Esophagus mucosa (tissue), 1 donor: Measurements from ENCODE around the gene SLC35F5. TPM values are rescaled to one million over a fixed set of nuclear protein-coding genes. Genes with fewer than 3 reads are reported as not detected.
"Not testable (repeated sequence)": the region's sequence is repeated elsewhere in the genome, so short reads cannot be mapped to it uniquely, and the experiment has no call there.

Source experiments
- ATAC-seq: fragments of 200-7000 bp; cut with Tn5 transposase; one replicate; pipeline ENCODE4 v1.9.1; 2020
- total RNA-seq: library from RNA; stranded (reverse); gene quantifications from one replicate; pipeline ENCODE4 v1.2.4, GENCODE V29; 2023
- donor health status: DM: yes; HTN: yes; CAD: no.

The SLC35F5 gene
- total RNA-seq, 1 donor from 2014 or later, result 48.0 TPM

DNA sequence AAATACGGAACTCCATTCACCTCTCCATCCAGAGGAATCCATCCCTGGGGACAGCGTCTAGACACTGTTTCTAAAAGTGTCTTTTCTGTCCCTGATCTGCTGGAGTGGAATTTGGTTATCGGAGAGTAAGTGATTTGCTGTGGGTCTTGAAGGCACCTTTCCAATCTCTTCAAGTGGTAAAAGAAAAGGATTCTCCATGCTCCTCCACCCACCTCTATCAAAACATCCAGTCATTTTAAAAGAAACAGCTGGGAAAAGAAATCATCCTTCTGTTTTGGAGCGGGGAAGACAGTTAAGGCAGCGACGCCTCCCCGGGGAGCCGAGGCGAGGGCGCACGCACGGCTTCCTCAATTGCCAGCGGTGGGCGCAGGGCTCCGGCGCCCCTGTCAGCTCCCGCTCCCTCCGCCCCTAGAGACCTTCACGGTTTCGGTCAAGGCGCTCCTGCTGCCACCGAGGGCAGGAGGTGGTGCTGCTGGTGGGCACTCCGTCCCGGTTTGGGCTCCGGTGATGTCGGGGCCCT, 547 bp downstream of the SLC35F5 start:
- ATAC-seq, result peak; percentile 47

GRCh38 chr2:113755035-113755834, 1.2 kb downstream of the SLC35F5 start:
- no peak for ATAC-seq

- ATAC-seq, result no peak
Observed at GRCh38 chr2:113754160-113754559, 2.3 kb downstream of the SLC35F5 start.

DNA sequence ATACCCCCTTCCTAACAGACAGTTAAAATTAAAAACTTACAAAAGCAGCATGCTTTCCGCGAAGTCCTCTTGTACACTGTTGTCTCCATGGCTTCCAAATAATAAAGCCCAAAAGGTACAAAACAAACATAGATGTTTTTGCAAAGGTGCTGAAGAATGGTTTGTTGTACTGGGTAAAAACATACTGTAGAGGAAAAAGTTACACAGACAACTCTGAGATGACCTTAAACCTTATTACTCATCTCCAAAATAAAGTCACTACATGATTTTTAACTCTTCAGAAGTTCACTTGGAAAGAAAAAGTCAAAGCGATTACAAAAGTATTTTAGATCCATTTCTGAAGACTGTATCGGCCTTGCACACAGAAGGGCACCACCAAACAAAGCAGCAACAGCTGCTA, 6.1 kb downstream of the SLC35F5 start:
- no peak for ATAC-seq

DNA sequence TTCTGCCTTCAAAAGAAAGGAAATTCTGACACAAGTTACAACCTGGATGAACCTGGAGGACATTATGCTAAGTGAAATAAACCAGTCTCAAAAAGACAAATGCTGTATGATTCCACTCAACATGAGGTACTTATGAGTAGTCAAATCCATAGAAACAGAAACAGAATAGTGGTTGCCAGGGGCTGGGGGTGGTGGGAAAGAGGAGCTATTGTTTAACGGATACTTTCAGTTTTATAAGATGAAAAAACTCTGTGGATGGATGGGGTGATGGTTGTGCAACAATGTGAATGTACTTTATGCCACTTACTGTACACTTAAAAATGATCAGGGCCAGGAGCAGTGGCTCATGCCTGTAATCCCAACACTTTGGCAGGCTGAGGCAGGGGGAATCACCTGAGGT, 15.4 kb downstream of the SLC35F5 start:
- ATAC-seq, result no peak

DNA sequence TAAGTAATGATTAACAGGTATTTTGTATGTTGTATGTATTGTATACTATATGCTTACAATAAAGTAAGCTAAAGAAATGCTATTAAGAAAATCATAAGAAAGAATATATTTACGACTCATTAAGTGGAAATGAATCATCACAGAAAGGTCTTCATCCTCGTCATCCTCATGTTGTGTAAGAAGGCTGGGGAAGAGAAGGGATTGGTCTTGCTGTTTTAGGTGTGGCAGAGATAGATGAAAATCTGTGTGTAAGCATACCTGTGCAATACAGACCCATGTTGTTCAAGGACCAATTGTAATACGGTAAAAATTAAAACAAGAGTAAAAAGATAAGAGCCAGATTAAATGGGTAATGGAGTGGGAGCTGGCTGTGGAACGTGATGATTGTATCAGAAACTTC, 16.6 kb downstream of the SLC35F5 start:
- no peak for ATAC-seq

GRCh38 chr2:113734185-113734584, 22.3 kb downstream of the SLC35F5 start:
- ATAC-seq, result no peak

DNA sequence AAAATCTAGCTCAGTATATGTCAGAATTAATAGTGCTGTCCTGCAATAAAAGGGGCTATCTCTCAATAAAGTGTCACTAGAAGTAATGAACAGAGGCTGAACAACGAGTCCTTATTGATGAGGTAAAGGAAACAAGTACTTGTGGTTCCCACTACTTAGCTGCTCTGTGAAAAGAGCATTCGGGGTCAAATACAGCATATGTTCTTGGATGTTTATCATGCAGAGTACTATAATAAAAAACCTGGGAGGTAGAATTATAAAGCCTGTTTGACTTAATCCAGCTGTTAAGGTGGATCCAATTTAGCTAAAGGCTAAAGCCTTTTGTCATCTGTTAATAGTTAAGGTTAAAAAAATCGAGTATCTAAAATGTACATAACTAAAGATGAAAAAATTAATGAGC, 32.4 kb downstream of the SLC35F5 start:
- ATAC-seq, result no peak

DNA sequence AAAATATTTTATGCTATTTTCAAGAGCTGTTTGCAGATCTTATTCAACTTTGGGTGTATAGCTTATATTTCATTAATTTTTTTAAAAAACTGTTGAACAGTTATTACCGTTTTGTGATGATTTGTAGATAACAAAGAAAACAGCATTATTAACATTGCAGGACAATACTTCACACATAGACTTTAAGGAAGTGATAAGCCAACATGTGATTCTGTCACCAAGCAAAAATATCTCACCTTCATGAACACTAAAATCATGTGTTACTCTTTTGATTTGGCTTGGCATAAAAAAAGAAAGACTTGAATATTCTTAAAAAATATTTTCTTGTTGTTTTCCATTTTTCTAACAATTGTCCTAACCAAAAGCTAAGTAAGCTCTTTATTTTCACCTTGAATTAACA, 33.0 kb downstream of the SLC35F5 start:
- no peak for ATAC-seq

DNA sequence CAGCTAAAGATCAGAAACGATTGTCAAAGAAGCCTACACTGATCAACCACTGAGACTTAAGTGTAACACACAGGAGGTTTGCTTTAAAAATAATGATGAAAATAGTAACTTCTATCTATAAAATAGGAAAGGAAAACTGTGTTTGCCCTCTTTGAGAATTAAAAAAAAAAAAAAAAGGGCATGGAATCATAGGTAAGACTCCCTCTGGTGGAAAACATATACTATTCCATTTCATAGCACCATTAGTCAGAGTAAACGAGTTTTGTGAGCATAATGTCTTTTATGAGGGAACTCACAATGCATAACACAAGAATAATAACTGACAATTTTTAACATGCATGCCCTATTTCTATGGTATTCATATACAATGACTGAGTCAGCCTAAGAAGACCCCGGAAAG, 36.3 kb downstream of the SLC35F5 start:
- peak; percentile 28 for ATAC-seq

DNA sequence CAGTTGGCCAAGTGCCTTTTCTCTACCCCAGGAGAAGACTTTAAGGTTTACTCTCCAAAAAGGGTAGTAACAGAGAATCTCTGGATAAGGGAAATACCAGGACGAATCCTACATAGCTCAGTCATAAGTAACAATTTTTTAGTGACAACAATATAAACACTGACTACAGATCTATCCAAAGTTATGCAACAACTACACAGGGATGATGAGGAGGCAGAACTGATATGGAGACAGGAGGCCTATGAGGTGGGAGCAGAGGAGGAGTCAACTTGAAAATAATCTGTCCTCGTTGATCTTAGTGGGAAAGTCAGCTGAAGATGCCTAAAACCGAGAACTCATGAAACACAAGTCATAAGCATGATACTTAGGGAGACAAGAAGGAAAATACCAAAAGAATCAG, 40.2 kb downstream of the SLC35F5 start:
- ATAC-seq, result no peak

DNA sequence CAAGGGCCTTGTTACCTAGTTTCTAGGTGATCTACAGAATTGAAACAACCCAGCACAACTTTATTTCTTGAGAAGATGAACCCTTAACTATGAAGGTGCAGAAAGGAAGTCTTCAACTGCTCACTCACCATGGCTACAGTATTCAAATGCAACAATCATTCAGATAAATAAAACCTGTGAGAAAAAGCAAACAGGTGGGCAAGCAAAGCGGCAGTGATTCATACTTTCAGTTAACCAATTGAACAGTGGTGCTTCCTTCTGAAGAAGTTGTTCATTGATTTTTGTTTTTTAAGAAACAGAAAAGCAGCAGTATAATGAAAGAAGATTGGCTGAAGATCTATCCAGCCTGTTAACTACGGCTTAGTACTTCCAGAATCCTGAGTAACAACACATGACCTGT, 43.5 kb downstream of the SLC35F5 start:
- no peak for ATAC-seq

DNA sequence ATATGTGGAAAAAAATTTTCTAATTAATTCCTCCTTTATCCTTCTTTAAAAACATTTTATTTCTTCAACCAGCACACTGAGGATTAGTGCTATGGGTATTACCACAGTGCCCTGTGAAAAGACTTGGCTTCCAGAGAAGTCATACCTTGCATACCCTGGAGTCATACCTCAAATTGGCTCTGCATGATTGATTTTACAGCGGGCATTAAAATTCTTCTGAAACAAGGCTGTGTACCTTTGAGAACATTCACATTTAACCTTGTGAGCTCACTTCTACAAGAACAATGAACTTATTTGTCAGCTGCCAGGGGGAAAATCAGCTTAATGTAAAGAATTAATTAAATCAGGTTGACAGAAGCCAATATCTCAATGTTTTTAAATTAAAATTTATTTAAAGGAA, 44.6 kb downstream of the SLC35F5 start:
- ATAC-seq, result no peak

GRCh38 chr2:113709022-113709421, 47.4 kb downstream of the SLC35F5 start:
- no peak for ATAC-seq

GRCh38 chr2:113707106-113707505, 49.3 kb downstream of the SLC35F5 start:
- ATAC-seq, result no peak

- no peak for ATAC-seq
Observed at GRCh38 chr2:113705982-113706523, 50.4 kb downstream of the SLC35F5 start.

DNA sequence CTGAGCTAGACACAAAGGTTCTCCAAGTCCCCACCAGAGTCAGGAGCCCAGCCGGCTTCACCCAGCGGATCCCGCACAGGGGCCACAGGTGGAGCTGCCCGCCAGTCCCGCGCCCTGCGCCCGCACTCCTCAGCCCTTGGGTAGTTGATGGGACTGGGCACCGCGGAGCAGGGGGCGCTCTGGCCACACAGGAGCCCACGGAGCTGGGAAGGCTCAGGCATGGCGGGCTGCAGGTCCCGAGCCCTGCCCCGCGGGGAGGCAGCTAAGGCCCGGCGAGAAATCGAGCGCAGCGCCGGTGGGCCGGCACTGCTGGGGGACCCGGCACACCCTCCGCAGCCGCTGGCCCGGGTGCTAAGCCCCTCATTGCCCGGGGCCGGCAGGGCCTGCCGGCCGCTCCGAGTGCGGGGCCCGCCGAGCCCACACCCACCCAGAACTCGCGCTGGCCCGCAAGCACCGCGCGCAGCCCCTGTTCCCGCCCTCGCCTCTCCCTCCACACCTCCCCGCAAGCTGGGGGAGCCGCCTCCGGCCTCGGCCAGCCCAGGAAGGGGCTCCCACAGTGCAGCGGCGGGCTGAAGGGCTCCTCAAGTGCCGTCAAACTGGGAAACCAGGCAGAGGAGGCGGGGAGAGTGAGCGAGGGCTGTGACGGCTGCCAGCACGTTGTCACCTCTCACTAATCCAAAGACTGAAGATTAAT, 52.0 kb downstream of the SLC35F5 start:
- ATAC-seq, result not testable (repeated sequence)

DNA sequence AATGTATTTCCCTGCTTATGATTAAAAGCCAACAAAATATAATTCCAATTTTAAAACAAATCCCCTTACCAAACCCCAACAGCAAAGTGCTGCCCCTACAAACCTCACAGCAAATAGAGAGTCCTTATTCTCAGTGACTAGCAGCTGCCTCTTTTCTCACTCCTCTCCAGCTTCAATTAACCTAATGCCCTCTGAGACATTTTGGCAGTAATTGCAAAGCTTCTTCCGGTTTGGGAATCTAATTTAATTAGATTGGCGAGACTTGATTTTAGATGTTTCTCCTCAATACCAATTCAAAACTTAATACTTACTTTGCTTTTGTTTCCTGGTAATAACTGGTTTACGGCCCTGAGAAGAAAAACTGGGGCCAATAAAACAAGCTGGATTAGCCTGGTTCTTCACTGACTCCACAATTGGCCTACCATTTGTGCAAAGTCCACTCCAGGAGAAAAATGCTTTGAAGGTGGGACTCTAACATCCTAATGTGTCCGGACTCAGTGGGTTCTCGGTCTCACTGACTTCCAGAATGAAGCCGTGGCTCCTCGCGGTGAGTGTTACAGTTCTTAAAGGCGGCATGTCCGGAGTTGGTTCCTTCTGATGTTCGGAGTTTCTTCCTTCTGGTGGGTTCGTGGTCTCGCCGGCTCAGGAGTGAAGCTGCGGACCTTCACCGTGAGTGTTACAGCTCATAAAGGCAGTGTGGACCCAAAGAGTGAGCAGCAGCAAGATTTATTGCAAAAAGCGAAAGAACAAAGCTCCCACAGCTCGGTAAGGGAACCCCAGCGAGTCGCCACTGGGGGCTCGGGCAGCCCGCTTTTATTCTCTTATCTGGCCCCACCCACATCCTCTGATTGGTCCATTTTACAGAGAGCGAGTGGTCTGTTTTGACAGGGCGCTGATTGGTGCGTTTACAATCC, 52.8 kb downstream of the SLC35F5 start:
- ATAC-seq, result no peak

DNA sequence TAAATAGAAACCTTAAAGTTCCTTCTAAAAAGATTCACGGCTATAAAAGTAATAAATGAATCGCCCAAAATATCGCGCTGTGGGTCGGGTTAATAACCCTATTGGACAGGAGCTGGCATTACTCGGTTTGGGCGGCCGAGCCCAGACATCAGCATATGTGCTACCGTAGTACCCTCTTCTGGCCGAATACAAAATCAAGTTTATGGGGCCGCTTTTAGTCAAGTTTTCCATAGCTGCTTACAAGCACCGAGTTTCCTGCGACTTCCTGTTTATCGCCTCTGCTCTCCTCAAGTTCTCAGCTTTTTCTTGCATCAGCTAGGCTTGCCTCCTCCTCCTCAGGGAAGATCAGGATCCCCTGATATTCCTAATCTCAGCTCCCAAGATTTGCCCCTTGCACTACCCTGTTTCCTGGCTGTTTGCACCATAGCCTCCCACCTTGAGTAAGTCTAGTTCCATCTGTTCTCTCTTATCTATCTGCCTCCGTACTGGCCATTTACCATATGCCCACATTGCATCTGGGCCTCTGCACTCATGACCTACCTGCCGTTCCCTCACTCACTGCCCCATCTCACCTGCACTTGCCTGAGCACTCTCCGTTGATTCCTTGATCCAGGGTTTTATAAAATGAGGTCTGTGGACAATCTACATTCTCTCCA, 56.1 kb downstream of the SLC35F5 start:
- no peak for ATAC-seq

DNA sequence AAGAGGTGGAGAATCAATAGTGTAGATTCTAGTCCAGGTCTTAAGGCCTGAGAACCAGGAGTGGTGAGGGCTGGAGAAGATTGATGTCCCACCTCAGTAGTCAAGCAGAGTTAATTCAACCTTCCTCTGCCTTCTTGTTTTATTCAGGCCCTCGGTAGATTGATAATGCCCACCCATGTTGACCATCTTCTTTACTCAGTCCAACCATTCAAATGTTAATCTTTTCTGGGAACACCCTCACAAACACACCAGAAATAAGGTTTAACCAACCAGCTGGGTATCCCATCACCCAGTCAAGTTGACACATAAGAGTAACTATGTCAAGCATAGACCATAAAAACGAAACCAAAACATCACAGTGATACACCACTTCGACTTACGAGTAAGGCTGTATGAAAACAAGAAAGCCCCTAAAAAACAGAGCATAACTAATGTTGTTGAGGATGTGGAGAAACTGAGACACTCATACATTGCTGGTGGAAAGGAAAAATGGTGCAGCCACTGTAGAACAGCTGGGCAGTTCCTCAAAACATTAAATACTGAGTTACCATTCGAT, 57.5 kb downstream of the SLC35F5 start:
- no peak for ATAC-seq

DNA sequence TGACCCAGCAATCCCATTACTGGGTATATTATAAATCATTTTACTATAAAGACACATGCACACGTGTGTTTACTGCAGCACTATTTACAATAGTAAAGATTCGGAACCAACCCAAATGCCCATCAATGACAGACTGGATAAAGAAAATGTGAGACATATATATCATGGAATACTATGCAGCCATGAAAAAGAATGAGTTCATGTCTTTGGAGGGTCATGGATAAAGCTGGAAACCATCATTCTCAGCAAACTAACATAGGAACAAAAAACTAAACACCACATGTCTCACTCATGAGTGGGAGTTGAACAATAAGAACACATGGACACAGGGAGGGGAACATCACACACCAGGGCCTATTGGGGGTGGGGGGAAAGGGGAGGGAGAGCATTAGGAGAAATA, 58.2 kb downstream of the SLC35F5 start:
- not testable (repeated sequence) for ATAC-seq

DNA sequence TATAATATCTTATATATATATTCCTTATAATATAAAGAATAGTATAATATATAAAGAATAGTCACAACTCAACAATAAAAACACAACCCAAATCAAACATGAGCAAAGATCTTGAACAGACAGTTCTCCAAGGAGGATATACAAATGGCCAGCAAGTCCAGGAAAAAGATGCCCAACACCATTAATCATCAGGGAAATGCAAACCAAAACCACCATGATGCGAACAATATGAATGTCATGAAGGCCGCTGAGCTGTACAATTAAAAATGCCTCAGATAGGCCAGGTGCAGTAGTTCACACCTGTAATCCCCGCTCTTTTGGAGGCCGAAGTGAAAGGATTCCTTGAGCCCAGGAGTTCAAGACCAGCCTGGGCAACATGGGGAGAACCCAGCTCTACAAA, 58.9 kb downstream of the SLC35F5 start:
- ATAC-seq, result no peak
